ENCODE measurements around the gene PTPRK. TPM values are rescaled to one million over a fixed set of nuclear protein-coding genes. Genes with fewer than 3 reads are reported as not detected.

PTPRK gene
- total and polyA plus RNA-seq, 2 donors (not counting 1 experiment from before 2014, with no cell fraction given) = 16.2 to 18.7 TPM

GRCh38 chr6:128532136-128532535 lies 11.7 kb upstream of the PTPRK start:
- ChIA-PET POLR2A (no interaction called here), CTCF (no interaction called here)
- Mint-ChIP-seq H3K27me3 (peaks cover 8% of the 10 kb centered on the region), H3K4me3 (no peak overlapping the region), H3K4me1 (no peaks in the 10 kb centered on the region), H3K9me3 (ENCODE audit: insufficient read depth) (no peaks in the 10 kb centered on the region), H3K27ac (no peak overlapping the region)
- no peaks in the 10 kb centered on the region for H3K4me1 ChIP-seq (ENCODE audit: control insufficient read depth in 2 of 2, insufficient read depth in 2 of 2, low read length in 2 of 2)
- no CpG with 5 or more reads among the region's 2 CpGs for WGBS (ENCODE audit: insufficient coverage)
- H2AFZ ChIP-seq (ENCODE audit: insufficient read depth, low read depth, low read length, poor library complexity, severe bottlenecking) = no peak overlapping the region
- H3K79me2 ChIP-seq (ENCODE audit: control insufficient read depth, insufficient read depth, low read length) = no peaks in the 10 kb centered on the region
- H3K27ac ChIP-seq (ENCODE audit: low read length in 2 of 2) = no peak overlapping the region
- intact Hi-C loops (cut with micrococcal nuclease) = no loop called here
- no peak for ATAC-seq (ENCODE audit: low read depth)
- no peak overlapping the region for H3K4me2 ChIP-seq (replicated peaks; ENCODE audit: low read depth, low read length, poor library complexity, severe bottlenecking)
- DNase-seq = no peak
- H3K4me3 ChIP-seq (ENCODE audit: control extremely low read depth in 1 of 5, extremely low read depth in 1 of 5, insufficient read depth in 1 of 5, low read depth in 2 of 5, low read length in 4 of 5) = no peak overlapping the region
- H3K9ac ChIP-seq (ENCODE audit: low read length) = no peak overlapping the region
- H3K9me3 ChIP-seq (ENCODE audit: control extremely low read depth in 1 of 3, control insufficient read depth in 2 of 3, insufficient read depth in 1 of 3, low read length in 2 of 3) = no peaks in the 10 kb centered on the region
- no peaks in the 10 kb centered on the region for H4K20me1 ChIP-seq (ENCODE audit: control insufficient read depth, insufficient read depth, low read length, poor library complexity, severe bottlenecking)
- H3K36me3 ChIP-seq (replicated peaks in 1 of 2; ENCODE audit: control extremely low read depth in 1 of 2, control insufficient read depth in 1 of 2, extremely low read depth in 1 of 2, insufficient read depth in 2 of 2, low read length in 1 of 2) = no peaks in the 10 kb centered on the region
- TF ChIP-seq EZH2 (IDR thresholded peaks at IDR 0.05; ENCODE audit: borderline replicate concordance, insufficient read depth, low read depth, low read length, poor library complexity, severe bottlenecking) (no peak), CTCF (IDR thresholded peaks at IDR 0.05) (no peak)
- peaks cover 0 to 2% (median 0%) of the 10 kb centered on the region in 4 experiments for H3K27me3 ChIP-seq (replicated peaks in 1 of 4; ENCODE audit: control extremely low read depth in 1 of 4, control insufficient read depth in 3 of 4, insufficient read depth in 4 of 4, low read length in 3 of 4)

GRCh38 chr6:128531696-128532095 lies 11.3 kb upstream of the PTPRK start:
- intact Hi-C loops (cut with micrococcal nuclease) = no loop called here
- Mint-ChIP-seq H3K4me1 (no peaks in the 10 kb centered on the region), H3K9me3 (ENCODE audit: insufficient read depth) (no peaks in the 10 kb centered on the region), H3K27me3 (peaks cover 8% of the 10 kb centered on the region), H3K27ac (no peak overlapping the region), H3K4me3 (no peak overlapping the region)
- Histone ChIP-seq H3K9me3 (ENCODE audit: control extremely low read depth in 1 of 3, control insufficient read depth in 2 of 3, insufficient read depth in 1 of 3, low read length in 2 of 3) (no peaks in the 10 kb centered on the region), H3K79me2 (ENCODE audit: control insufficient read depth, insufficient read depth, low read length) (no peaks in the 10 kb centered on the region), H3K27ac (ENCODE audit: low read length in 2 of 2) (no peak overlapping the region), H4K20me1 (ENCODE audit: control insufficient read depth, insufficient read depth, low read length, poor library complexity, severe bottlenecking) (no peaks in the 10 kb centered on the region), H3K9ac (ENCODE audit: low read length) (no peak overlapping the region), H3K4me3 (ENCODE audit: control extremely low read depth in 1 of 5, extremely low read depth in 1 of 5, insufficient read depth in 1 of 5, low read depth in 2 of 5, low read length in 4 of 5) (no peak overlapping the region), H3K36me3 (replicated peaks in 1 of 2; ENCODE audit: control extremely low read depth in 1 of 2, control insufficient read depth in 1 of 2, extremely low read depth in 1 of 2, insufficient read depth in 2 of 2, low read length in 1 of 2) (no peaks in the 10 kb centered on the region), H3K4me1 (ENCODE audit: control insufficient read depth in 2 of 2, insufficient read depth in 2 of 2, low read length in 2 of 2) (no peaks in the 10 kb centered on the region), H3K4me2 (replicated peaks; ENCODE audit: low read depth, low read length, poor library complexity, severe bottlenecking) (no peak overlapping the region), H3K27me3 (replicated peaks in 1 of 4; ENCODE audit: control extremely low read depth in 1 of 4, control insufficient read depth in 3 of 4, insufficient read depth in 4 of 4, low read length in 3 of 4) (peaks cover 0 to 2% (median 0%) of the 10 kb centered on the region in 4 experiments), H2AFZ (ENCODE audit: insufficient read depth, low read depth, low read length, poor library complexity, severe bottlenecking) (no peak overlapping the region)
- 83% methylated on average over 2 of the region's 2 CpGs for WGBS (ENCODE audit: insufficient coverage)
- CTCF ChIA-PET = no interaction called here
- no peak for DNase-seq
- POLR2A ChIA-PET = no interaction called here
- ATAC-seq (ENCODE audit: low read depth) = no peak
- TF ChIP-seq EZH2 (IDR thresholded peaks at IDR 0.05; ENCODE audit: borderline replicate concordance, insufficient read depth, low read depth, low read length, poor library complexity, severe bottlenecking) (no peak), CTCF (IDR thresholded peaks at IDR 0.05) (no peak)
